ENCODE results near the gene ITGA2. TPM values are rescaled to one million over a fixed set of nuclear protein-coding genes. Genes with fewer than 3 reads are reported as not detected.

The ITGA2 gene
- total and polyA plus RNA-seq, 2 experiments from 2014 or later, result 10.4 to 21.5 TPM

- no peak overlapping the region for H3K9ac ChIP-seq
- DNase-seq, result no peak
- 100% methylated on average over 1 of the region's 1 CpG for WGBS, 2 experiments (ENCODE audit: low coverage in 1 of 2, low lambda C conversion rate in 2 of 2, missing lambda C conversion rate in 2 of 2)
- H3K9me3 ChIP-seq (ENCODE audit: low read depth), result no peaks in the 10 kb centered on the region
- H3K4me3 ChIP-seq, result no peak overlapping the region
- no peaks in the 10 kb centered on the region for H3K79me2 ChIP-seq (ENCODE audit: insufficient read depth)
- H3F3A ChIP-seq (ENCODE audit: insufficient read depth), result peaks cover 28% of the 10 kb centered on the region
- H3K4me2 ChIP-seq (ENCODE audit: unreplicated experiment), result no peak overlapping the region
- H3K27ac ChIP-seq, result no peak overlapping the region
- H4K20me1 ChIP-seq (ENCODE audit: insufficient read depth), result no peaks in the 10 kb centered on the region
- in situ Hi-C loops (cut with MboI), result no loop called here
- no peaks in the 10 kb centered on the region for H3K9me2 ChIP-seq (ENCODE audit: insufficient read depth)
- H3K36me3 ChIP-seq (ENCODE audit: low read depth), result no peaks in the 10 kb centered on the region
- peaks cover 21% of the 10 kb centered on the region for H3K4me1 ChIP-seq (ENCODE audit: insufficient read depth)
- no peak for TF ChIP-seq EZH2 (IDR thresholded peaks at IDR 0.05; ENCODE audit: insufficient read depth, poor library complexity, severe bottlenecking)
- no peak for TF ChIP-seq EZH2phosphoT487 (IDR thresholded peaks at IDR 0.05; ENCODE audit: insufficient read depth, low read depth)
- H2AFZ ChIP-seq, result no peak overlapping the region
- H3K27me3 ChIP-seq (replicated peaks; ENCODE audit: insufficient read depth), result no peaks in the 10 kb centered on the region
These were observed 36.7 kb upstream of the ITGA2 start for GRCh38 chr5:52952483-52952882.

GRCh38 chr5:52956014-52956413 is 33.1 kb upstream of the ITGA2 start:
- Histone ChIP-seq H3K36me3 (ENCODE audit: low read depth) (no peaks in the 10 kb centered on the region), H3F3A (ENCODE audit: insufficient read depth) (0 out of 2 replicates have a peak, but pooled peaks cover 4% of the 10 kb centered on the region), H2AFZ (no peak overlapping the region), H3K4me2 (ENCODE audit: unreplicated experiment) (no peak overlapping the region), H3K79me2 (ENCODE audit: insufficient read depth) (no peaks in the 10 kb centered on the region), H3K4me3 (no peak overlapping the region), H3K9me3 (ENCODE audit: low read depth) (no peaks in the 10 kb centered on the region), H3K4me1 (ENCODE audit: insufficient read depth) (no peaks in the 10 kb centered on the region; the same call in 1 of the 2 replicates), H3K9ac (no peak overlapping the region), H3K9me2 (ENCODE audit: insufficient read depth) (no peaks in the 10 kb centered on the region), H3K27me3 (replicated peaks; ENCODE audit: insufficient read depth) (no peaks in the 10 kb centered on the region), H3K27ac (no peak overlapping the region), H4K20me1 (ENCODE audit: insufficient read depth) (no peaks in the 10 kb centered on the region)
- no peak for DNase-seq
- TF ChIP-seq EZH2phosphoT487 (IDR thresholded peaks at IDR 0.05; ENCODE audit: insufficient read depth, low read depth), result no peak
- TF ChIP-seq EZH2 (IDR thresholded peaks at IDR 0.05; ENCODE audit: insufficient read depth, poor library complexity, severe bottlenecking), result no peak
- in situ Hi-C loops (cut with MboI), result no loop called here
- 91 to 96% methylated on average over 4 of the region's 4 CpGs for WGBS, 2 experiments (ENCODE audit: low coverage in 1 of 2, low lambda C conversion rate in 2 of 2, missing lambda C conversion rate in 2 of 2)

GRCh38 chr5:52956915-52957747 is 32.0 kb upstream of the ITGA2 start:
- Histone ChIP-seq H3K9me2 (ENCODE audit: insufficient read depth) (no peaks in the 10 kb centered on the region), H3K27me3 (replicated peaks; ENCODE audit: insufficient read depth) (no peaks in the 10 kb centered on the region), H3K9me3 (ENCODE audit: low read depth) (no peaks in the 10 kb centered on the region), H3K36me3 (ENCODE audit: low read depth) (no peaks in the 10 kb centered on the region), H3K4me1 (ENCODE audit: insufficient read depth) (no peaks in the 10 kb centered on the region; the same call in 1 of the 2 replicates), H3K27ac (no peak overlapping the region), H3F3A (ENCODE audit: insufficient read depth) (0 out of 2 replicates have a peak, but pooled peaks cover 4% of the 10 kb centered on the region), H3K79me2 (ENCODE audit: insufficient read depth) (no peaks in the 10 kb centered on the region), H2AFZ (no peak overlapping the region), H3K9ac (no peak overlapping the region), H4K20me1 (ENCODE audit: insufficient read depth) (no peaks in the 10 kb centered on the region), H3K4me3 (no peak overlapping the region), H3K4me2 (ENCODE audit: unreplicated experiment) (no peak overlapping the region)
- peak; percentile 7 for DNase-seq
- WGBS, 2 experiments (ENCODE audit: low coverage in 1 of 2, low lambda C conversion rate in 2 of 2, missing lambda C conversion rate in 2 of 2), result 85 to 87% methylated on average over 6 of the region's 6 CpGs
- TF ChIP-seq EZH2phosphoT487 (IDR thresholded peaks at IDR 0.05; ENCODE audit: insufficient read depth, low read depth), result no peak
- no peak for TF ChIP-seq EZH2 (IDR thresholded peaks at IDR 0.05; ENCODE audit: insufficient read depth, poor library complexity, severe bottlenecking)
- in situ Hi-C loops (cut with MboI), result no loop called here

- H3K4me3 ChIP-seq, result no peak overlapping the region
- H3K9me3 ChIP-seq (ENCODE audit: low read depth), result no peaks in the 10 kb centered on the region
- TF ChIP-seq EZH2 (IDR thresholded peaks at IDR 0.05; ENCODE audit: insufficient read depth, poor library complexity, severe bottlenecking) (no peak), EZH2phosphoT487 (IDR thresholded peaks at IDR 0.05; ENCODE audit: insufficient read depth, low read depth) (no peak)
- H3K27ac ChIP-seq, result no peak overlapping the region
- 22 to 31% methylated on average over 2 of the region's 2 CpGs for WGBS, 2 experiments (ENCODE audit: low coverage in 1 of 2, low lambda C conversion rate in 2 of 2, missing lambda C conversion rate in 2 of 2)
- no peaks in the 10 kb centered on the region for H3K27me3 ChIP-seq (replicated peaks; ENCODE audit: insufficient read depth)
- H3K9me2 ChIP-seq (ENCODE audit: insufficient read depth), result no peaks in the 10 kb centered on the region
- peak; percentile 30 for DNase-seq
- H3K36me3 ChIP-seq (ENCODE audit: low read depth), result no peaks in the 10 kb centered on the region
- no peaks in the 10 kb centered on the region; the same call in 1 of the 2 replicates for H3K4me1 ChIP-seq (ENCODE audit: insufficient read depth)
- H2AFZ ChIP-seq, result no peak overlapping the region
- H3K9ac ChIP-seq, result no peak overlapping the region
- H3F3A ChIP-seq (ENCODE audit: insufficient read depth), result 0 out of 2 replicates have a peak, but pooled peaks cover 4% of the 10 kb centered on the region
- in situ Hi-C loops (cut with MboI), result no loop called here
- H3K4me2 ChIP-seq (ENCODE audit: unreplicated experiment), result no peak overlapping the region
- H4K20me1 ChIP-seq (ENCODE audit: insufficient read depth), result no peaks in the 10 kb centered on the region
- H3K79me2 ChIP-seq (ENCODE audit: insufficient read depth), result no peaks in the 10 kb centered on the region
These were observed 27.9 kb upstream of the ITGA2 start for GRCh38 chr5:52961274-52961681.

Data from GM23248 (cell line).